NB4 (cell line): Measurements from ENCODE around the gene POLR1G.

Experiments used
- MYC ChIP-seq: IDR thresholded peaks from 2 replicates; pipeline ENCODE4 v1.6.1; 2011; ENCODE audit warnings: low read depth, low read length
- POLR2A ChIP-seq: IDR thresholded peaks from 2 replicates; pipeline ENCODE4 v1.6.1; 2011; ENCODE audit warnings: mild to moderate bottlenecking; ENCODE audit not compliant: insufficient read length; ENCODE audit errors: extremely low read depth
- TF ChIP-seq, protein P1 (sequence below): IDR thresholded peaks from one replicate; pipeline ENCODE4 v1.5.1; 2012; ENCODE audit warnings: low read depth, low read length

DNA sequence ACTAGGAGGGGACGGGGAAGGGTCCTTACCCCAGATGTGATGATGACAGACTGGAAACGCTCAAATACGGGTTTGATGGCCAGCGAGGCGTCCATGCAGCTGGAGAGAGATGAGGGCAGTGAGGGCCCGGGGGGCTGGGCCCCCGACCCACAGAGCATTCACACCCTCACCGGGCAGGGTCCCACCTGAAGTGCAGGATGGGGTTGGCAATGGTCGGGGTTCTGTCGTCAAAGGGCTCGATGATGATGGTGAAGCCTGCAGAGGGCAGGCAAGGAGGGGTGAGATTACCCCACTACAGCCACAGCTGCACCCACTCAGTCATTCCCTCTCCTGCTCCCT is 49.0 kb upstream of the POLR1G start:
- TF ChIP-seq, protein P1, sequence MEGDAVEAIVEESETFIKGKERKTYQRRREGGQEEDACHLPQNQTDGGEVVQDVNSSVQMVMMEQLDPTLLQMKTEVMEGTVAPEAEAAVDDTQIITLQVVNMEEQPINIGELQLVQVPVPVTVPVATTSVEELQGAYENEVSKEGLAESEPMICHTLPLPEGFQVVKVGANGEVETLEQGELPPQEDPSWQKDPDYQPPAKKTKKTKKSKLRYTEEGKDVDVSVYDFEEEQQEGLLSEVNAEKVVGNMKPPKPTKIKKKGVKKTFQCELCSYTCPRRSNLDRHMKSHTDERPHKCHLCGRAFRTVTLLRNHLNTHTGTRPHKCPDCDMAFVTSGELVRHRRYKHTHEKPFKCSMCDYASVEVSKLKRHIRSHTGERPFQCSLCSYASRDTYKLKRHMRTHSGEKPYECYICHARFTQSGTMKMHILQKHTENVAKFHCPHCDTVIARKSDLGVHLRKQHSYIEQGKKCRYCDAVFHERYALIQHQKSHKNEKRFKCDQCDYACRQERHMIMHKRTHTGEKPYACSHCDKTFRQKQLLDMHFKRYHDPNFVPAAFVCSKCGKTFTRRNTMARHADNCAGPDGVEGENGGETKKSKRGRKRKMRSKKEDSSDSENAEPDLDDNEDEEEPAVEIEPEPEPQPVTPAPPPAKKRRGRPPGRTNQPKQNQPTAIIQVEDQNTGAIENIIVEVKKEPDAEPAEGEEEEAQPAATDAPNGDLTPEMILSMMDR, result no peak
- no peak for TF ChIP-seq POLR2A
- TF ChIP-seq MYC, result no peak
